Mesothelial cell of epicardium (in vitro differentiated cells): Measurements from ENCODE around the gene PSMG3. TPM values are rescaled to one million over a fixed set of nuclear protein-coding genes. Genes with fewer than 3 reads are reported as not detected.

Experiments used
- DNase-seq, 2 experiments: peaks; one replicate each; pipeline ENCODE4 v3.0.0; 2021; ENCODE audit warnings: low spot score in 2 of 2; ENCODE audit not compliant: unreplicated experiment in 2 of 2
- H3K27ac Mint-ChIP-seq: 2 replicates; pipeline ENCODE4 v1.8.0; 2021; ENCODE audit warnings: mixed read lengths
- H3K27me3 Mint-ChIP-seq: 2 replicates; pipeline ENCODE4 v1.8.0; 2021; ENCODE audit warnings: low read depth, mixed read lengths
- H3K36me3 Mint-ChIP-seq: 2 replicates; pipeline ENCODE4 v1.8.0; 2021; ENCODE audit warnings: mixed read lengths
- H3K4me1 Mint-ChIP-seq: 2 replicates; pipeline ENCODE4 v1.8.0; 2021; ENCODE audit warnings: mixed read lengths
- H3K4me3 Mint-ChIP-seq: 2 replicates; pipeline ENCODE4 v1.8.0; 2021; ENCODE audit warnings: mild to moderate bottlenecking, moderate library complexity, mixed read lengths
- H3K9me3 Mint-ChIP-seq: 2 replicates; pipeline ENCODE4 v1.8.0; 2021; ENCODE audit warnings: mixed read lengths
- CTCF ChIP-seq: fragments of 200-600 bp; sonication (generic); IDR thresholded peaks from one replicate; pipeline ENCODE4 v1.5.0; 2021; ENCODE audit warnings: antibody characterized with exemption; ENCODE audit not compliant: unreplicated experiment
- total RNA-seq: library from RNA; stranded (reverse); gene quantifications from 3 replicates; pipeline ENCODE4 v1.2.1, GENCODE V29; 2021

Gene PSMG3
- total RNA-seq, 1 donor from 2014 or later = 31.0 TPM

- Mint-ChIP-seq H3K27me3 (no peaks in the 10 kb centered on the region), H3K4me1 (peaks cover 3% of the 10 kb centered on the region), H3K36me3 (peaks cover 5% of the 10 kb centered on the region), H3K9me3 (no peaks in the 10 kb centered on the region), H3K27ac (no peak overlapping the region), H3K4me3 (no peak overlapping the region)
- no peak for TF ChIP-seq CTCF
- no peak for DNase-seq
These were observed 26.0 kb downstream of the PSMG3 start for GRCh38 chr7:1543826-1544177.

DNA sequence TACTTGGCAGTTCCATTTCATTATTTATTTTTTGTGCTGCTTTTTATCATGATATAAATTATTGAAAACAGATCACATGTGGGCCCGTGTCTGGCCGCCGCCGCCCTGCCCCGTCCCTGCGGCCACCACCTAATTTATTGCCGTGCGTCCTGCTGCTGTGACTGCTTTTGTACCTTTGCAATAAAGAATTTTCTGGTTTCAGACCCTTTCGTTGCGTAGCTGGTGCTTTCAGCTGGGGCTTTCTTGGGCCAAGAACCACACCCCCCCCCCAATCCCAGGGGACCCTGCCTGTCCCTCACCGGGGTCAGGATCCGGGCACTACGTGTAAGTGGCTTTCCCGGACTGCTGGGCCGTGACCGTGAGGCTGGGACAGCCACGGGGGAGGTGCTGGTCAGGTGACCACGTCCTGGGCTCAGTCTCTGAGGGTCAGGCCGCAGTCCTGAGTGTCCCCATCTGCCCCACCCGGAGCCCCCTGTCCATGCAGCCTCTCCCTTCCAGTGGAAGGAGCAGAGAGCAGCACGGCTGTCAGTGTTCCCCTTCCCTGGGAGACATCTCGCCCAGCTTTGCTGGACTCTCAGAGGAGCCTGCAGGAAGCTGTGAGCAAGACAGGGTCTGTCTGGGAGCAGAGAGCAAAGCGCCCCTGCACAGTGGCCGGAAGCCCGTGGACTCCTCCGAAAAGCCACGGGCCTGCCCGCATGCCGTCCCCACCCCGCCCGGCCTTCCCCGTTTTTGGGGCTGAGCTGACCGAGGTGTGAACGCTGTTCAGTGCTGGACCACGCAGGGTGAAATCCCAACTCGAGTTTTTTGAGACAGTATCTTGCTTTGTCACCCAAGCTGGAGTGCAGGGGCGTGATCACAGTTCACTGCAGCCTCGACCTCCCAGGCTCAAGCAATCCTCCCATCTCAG, 26.7 kb downstream of the PSMG3 start:
- no peak for DNase-seq
- Mint-ChIP-seq H3K4me3 (no peak overlapping the region), H3K9me3 (no peaks in the 10 kb centered on the region), H3K27ac (peak overlapping the region; percentile 66), H3K4me1 (peaks cover 5% of the 10 kb centered on the region), H3K36me3 (peaks cover 5% of the 10 kb centered on the region), H3K27me3 (no peaks in the 10 kb centered on the region)
- no peak for TF ChIP-seq CTCF

GRCh38 chr7:1542329-1542728, 27.5 kb downstream of the PSMG3 start:
- TF ChIP-seq CTCF = no peak
- H3K4me3 Mint-ChIP-seq = no peak overlapping the region
- no peak for DNase-seq
- peaks cover 10% of the 10 kb centered on the region for H3K4me1 Mint-ChIP-seq
- H3K9me3 Mint-ChIP-seq = no peaks in the 10 kb centered on the region
- peak overlapping the region; percentile 66 for H3K27ac Mint-ChIP-seq
- H3K36me3 Mint-ChIP-seq = peaks cover 5% of the 10 kb centered on the region
- H3K27me3 Mint-ChIP-seq = no peaks in the 10 kb centered on the region

DNA sequence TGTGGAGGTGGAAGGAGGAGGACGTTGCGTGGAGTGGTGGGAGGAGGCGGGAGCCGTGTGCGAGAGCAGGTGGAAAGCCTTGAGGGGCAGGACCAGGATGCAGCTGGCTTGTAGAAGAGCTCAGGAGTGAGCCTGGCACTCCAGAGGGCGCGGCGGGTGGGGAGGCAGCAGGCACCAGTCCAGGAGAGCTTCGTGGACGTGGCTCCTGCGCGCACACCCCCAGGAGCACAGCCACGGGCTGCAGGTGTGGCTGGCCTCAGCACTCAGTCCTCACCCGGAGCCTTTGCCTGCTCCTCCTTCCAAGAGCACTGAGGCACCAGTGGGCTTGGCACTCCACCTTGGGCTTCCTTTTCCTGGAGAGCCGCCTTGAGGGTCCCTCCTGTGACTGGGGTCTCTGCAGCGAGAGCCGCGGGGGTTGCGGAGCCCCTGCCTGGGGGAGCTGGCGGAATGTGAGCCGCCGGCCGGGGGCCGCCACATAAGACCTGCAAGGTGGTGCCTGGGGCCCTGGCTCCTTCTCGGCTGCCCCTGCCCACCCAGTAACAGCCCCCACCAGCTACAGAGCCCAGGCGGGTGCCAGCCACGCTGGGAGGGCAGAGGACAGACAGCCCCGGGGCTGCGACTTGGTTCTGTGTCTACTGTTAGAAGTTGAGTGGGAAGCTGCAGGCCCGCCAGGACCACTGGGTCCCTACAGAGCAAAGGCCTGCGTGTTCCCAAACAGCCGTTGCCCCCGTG, 28.2 kb downstream of the PSMG3 start:
- H3K36me3 Mint-ChIP-seq = peaks cover 5% of the 10 kb centered on the region
- H3K27ac Mint-ChIP-seq = peak overlapping the region; percentile 71
- peaks cover 16% of the 10 kb centered on the region for H3K4me1 Mint-ChIP-seq
- no peak overlapping the region for H3K4me3 Mint-ChIP-seq
- no peak for DNase-seq
- H3K27me3 Mint-ChIP-seq = no peaks in the 10 kb centered on the region
- no peak for TF ChIP-seq CTCF
- H3K9me3 Mint-ChIP-seq = no peaks in the 10 kb centered on the region

GRCh38 chr7:1540776-1541271, 29.0 kb downstream of the PSMG3 start:
- Mint-ChIP-seq H3K27ac (peak overlapping the region; percentile 71), H3K4me3 (no peak overlapping the region), H3K27me3 (no peaks in the 10 kb centered on the region), H3K36me3 (peaks cover 5% of the 10 kb centered on the region), H3K9me3 (no peaks in the 10 kb centered on the region), H3K4me1 (peaks cover 23% of the 10 kb centered on the region)
- no peak for TF ChIP-seq CTCF
- no peak for DNase-seq
